Natural killer cell (primary cell): Measurements from ENCODE around the gene ATP11A. TPM values are rescaled to one million over a fixed set of nuclear protein-coding genes. Genes with fewer than 3 reads are reported as not detected.

Experiments used
- ATAC-seq, 3 donors: fragments of 150-1000 bp in 2 of 3; fragments of 200-7000 bp in 1 of 3; cut with Tn5 transposase; 1 replicate in 1 of 3; 2 replicates in 2 of 3; pipeline ENCODE4 v1.10.0; 2021; ENCODE audit warnings: mild to moderate bottlenecking in 2 of 3, moderate library complexity in 2 of 3
- DNase-seq, 2 donors: peaks; one replicate each; pipeline versions ENCODE4 v3.0.0 to v3.0.0-alpha.2; 2013 to 2021; ENCODE audit warnings: mixed read lengths in 1 of 2
- H3K27ac ChIP-seq: one replicate; pipeline ENCODE4 v1.5.1; 2013; ENCODE audit warnings: mild to moderate bottlenecking, low read length
- H3K27me3 ChIP-seq: one replicate; pipeline ENCODE4 v1.6.1; 2013; ENCODE audit warnings: low read length; ENCODE audit not compliant: control insufficient read depth, insufficient read depth
- H3K36me3 ChIP-seq: one replicate; pipeline ENCODE4 v1.6.1; 2013; ENCODE audit warnings: low read length; ENCODE audit not compliant: control insufficient read depth, insufficient read depth
- H3K4me1 ChIP-seq: one replicate; pipeline ENCODE4 v1.6.1; 2013; ENCODE audit warnings: low read length; ENCODE audit not compliant: control insufficient read depth, insufficient read depth
- H3K4me3 ChIP-seq: one replicate; pipeline ENCODE4 v1.5.1; 2013; ENCODE audit warnings: low read length
- H3K9me3 ChIP-seq: one replicate; pipeline ENCODE4 v1.6.1; 2013; ENCODE audit warnings: low read length; ENCODE audit not compliant: control insufficient read depth, insufficient read depth
- H3K27ac Mint-ChIP-seq, 2 donors: one replicate each; pipeline ENCODE4 v1.8.0; 2022; ENCODE audit warnings: mild to moderate bottlenecking in 2 of 2, mixed read lengths in 2 of 2, moderate library complexity in 1 of 2
- H3K27me3 Mint-ChIP-seq, 2 donors: one replicate each; pipeline ENCODE4 v1.8.0; 2022; ENCODE audit warnings: low read depth in 2 of 2, mixed read lengths in 2 of 2
- H3K36me3 Mint-ChIP-seq: one replicate; pipeline ENCODE4 v1.8.0; 2022; ENCODE audit warnings: mixed read lengths
- H3K4me1 Mint-ChIP-seq, 2 donors: one replicate each; pipeline ENCODE4 v1.8.0; 2022; ENCODE audit warnings: mixed read lengths in 2 of 2
- H3K4me3 Mint-ChIP-seq: one replicate; pipeline ENCODE4 v1.8.0; 2022; ENCODE audit warnings: mild to moderate bottlenecking, moderate library complexity, mixed read lengths
- H3K9me3 Mint-ChIP-seq, 2 donors: one replicate each; pipeline ENCODE4 v1.8.0; 2022; ENCODE audit warnings: mixed read lengths in 2 of 2
- CTCF ChIP-seq: fragments of 200-600 bp; IDR thresholded peaks from one replicate; pipeline ENCODE4 v1.8.0; 2022; ENCODE audit warnings: antibody characterized with exemption
- WGBS: methylation state at CpG from one replicate; pipeline ENCODE4 v1.1.7; 2013; ENCODE audit warnings: missing lambda C conversion rate; ENCODE audit not compliant: insufficient coverage; 5-methylcytosine and 5-hydroxymethylcytosine counted together
- intact Hi-C: fragments of 100-400 bp; cut with micrococcal nuclease; formaldehyde crosslinking; loops from one replicate; pipeline ENCODE4 v1.14.2; 2022
- total RNA-seq, 4 donors: library from RNA; stranded (reverse); fragments of 120-200 nt in 1 of 4; gene quantifications; one replicate each; pipeline versions ENCODE4 v1.2.3 to v1.2.4, GENCODE V29; 2013 to 2022

The ATP11A gene
- total RNA-seq, 3 donors from 2014 or later (not counting 1 experiment from before 2014, with no cell fraction given): 47.1 to 68.6 (median 50.7) TPM

DNA sequence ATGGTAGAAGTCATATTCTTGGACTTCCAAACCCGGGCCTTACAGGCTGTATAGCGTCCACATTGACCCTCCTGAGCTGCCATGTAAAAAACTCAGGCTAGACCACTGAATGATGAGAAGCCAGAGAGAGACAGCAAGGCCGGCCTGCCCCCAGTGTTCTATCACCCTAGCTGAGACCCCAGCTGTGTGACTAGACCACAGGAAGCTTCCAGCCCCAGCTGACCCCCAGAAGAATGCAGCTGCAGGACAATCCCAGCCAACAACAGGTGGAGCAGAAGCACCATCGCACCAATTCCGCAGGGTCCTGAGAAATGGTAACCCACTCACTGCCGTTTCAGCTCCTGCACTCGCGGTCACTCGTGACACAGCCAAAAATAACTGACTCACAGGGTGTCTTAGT, 2.9 kb upstream of the ATP11A start:
- DNase-seq (no peak), ATAC-seq (no peak)
- Histone ChIP-seq H3K36me3 (no peaks in the 10 kb centered on the region), H3K27me3 (no peaks in the 10 kb centered on the region), H3K9me3 (no peaks in the 10 kb centered on the region), H3K27ac (no peak overlapping the region), H3K4me1 (peaks cover 28% of the 10 kb centered on the region), H3K4me3 (no peak overlapping the region)
- TF ChIP-seq CTCF: no peak
- Mint-ChIP-seq H3K27ac (peak overlapping the region in 1 of 2 donors; percentile 89), H3K9me3 (no peaks in the 10 kb centered on the region), H3K4me3 (no peak overlapping the region), H3K4me1 (peaks cover 31 to 35% of the 10 kb centered on the region in 2 donors), H3K27me3 (no peaks in the 10 kb centered on the region), H3K36me3 (no peaks in the 10 kb centered on the region)
- 85% methylated on average over 9 of the region's 9 CpGs for WGBS
- intact Hi-C loops: no loop called here

GRCh38 chr13:112687836-112688559, 1.8 kb upstream of the ATP11A start:
- Histone ChIP-seq H3K4me3 (no peak overlapping the region), H3K27me3 (no peaks in the 10 kb centered on the region), H3K9me3 (no peaks in the 10 kb centered on the region), H3K4me1 (peaks cover 32% of the 10 kb centered on the region), H3K36me3 (no peaks in the 10 kb centered on the region), H3K27ac (peak overlapping the region; percentile 89)
- Mint-ChIP-seq H3K27me3 (no peaks in the 10 kb centered on the region), H3K27ac (peak overlapping the region; percentile 88 to 89), H3K4me3 (peak overlapping the region; percentile 82), H3K36me3 (no peaks in the 10 kb centered on the region), H3K9me3 (no peaks in the 10 kb centered on the region), H3K4me1 (peaks cover 41 to 45% of the 10 kb centered on the region in 2 donors)
- intact Hi-C loops: no loop called here
- ATAC-seq (no peak), DNase-seq (no peak)
- 88% methylated on average over 10 of the region's 10 CpGs for WGBS
- TF ChIP-seq CTCF: no peak

DNA sequence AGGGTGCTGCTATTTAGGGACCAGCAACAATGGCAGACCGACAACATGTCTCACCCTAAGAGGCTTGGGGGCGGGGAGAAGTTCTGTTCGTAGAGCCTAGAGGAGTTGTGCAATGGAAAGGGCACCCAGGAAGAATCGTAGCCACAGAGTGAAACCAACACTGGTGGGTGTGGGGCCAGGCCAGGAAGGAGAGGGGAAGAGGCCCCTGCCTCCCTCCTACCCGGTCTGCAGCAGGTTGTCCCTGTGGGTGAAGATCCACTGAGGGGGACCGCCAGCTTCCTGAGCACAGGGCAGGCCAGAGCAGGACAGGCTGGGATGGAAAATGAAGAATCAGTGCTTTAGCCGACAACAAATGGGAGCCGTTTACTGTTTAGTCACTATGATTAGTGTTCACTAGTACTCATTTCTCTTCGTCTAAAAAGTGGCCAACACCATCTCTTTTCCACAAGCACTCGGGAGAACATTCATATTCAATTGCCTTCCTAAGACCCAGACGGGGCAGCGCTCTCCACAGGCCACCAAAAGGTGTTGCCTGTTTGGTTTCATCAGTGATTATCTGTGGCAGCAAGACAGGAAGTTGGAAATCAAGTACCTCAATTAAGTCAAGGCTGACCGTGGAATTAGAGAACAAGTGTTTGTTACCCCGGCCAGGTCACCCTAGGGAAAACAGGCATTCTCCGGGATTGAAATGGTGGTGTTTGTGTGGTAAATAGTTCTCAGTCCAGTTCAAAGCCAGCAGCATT, 1.1 kb upstream of the ATP11A start:
- H3K36me3 ChIP-seq: no peaks in the 10 kb centered on the region
- peaks cover 41 to 50% of the 10 kb centered on the region in 2 donors for H3K4me1 Mint-ChIP-seq
- peaks cover 32% of the 10 kb centered on the region for H3K4me1 ChIP-seq
- intact Hi-C loops: no loop called here
- no peaks in the 10 kb centered on the region for H3K9me3 Mint-ChIP-seq
- H3K4me3 Mint-ChIP-seq: peak overlapping the region; percentile 82
- H3K27ac ChIP-seq: peak overlapping the region; percentile 89
- no peaks in the 10 kb centered on the region for H3K9me3 ChIP-seq
- ATAC-seq: no peak
- H3K27me3 Mint-ChIP-seq: no peaks in the 10 kb centered on the region
- H3K27me3 ChIP-seq: no peaks in the 10 kb centered on the region
- no peaks in the 10 kb centered on the region for H3K36me3 Mint-ChIP-seq
- H3K27ac Mint-ChIP-seq: peak overlapping the region; percentile 88 to 89
- peak overlapping the region; percentile 76 for H3K4me3 ChIP-seq
- 32% methylated on average over 15 of the region's 15 CpGs for WGBS
- peak in 1 of 2 donors; percentile 57 for DNase-seq
- TF ChIP-seq CTCF: no peak
